Measurements from ENCODE around the gene DDX1. TPM values are rescaled to one million over a fixed set of nuclear protein-coding genes. Genes with fewer than 3 reads are reported as not detected.

Gene DDX1
- total RNA-seq, 4 donors from 2014 or later, result 58.3 to 90.5 (median 60.8) TPM

DNA sequence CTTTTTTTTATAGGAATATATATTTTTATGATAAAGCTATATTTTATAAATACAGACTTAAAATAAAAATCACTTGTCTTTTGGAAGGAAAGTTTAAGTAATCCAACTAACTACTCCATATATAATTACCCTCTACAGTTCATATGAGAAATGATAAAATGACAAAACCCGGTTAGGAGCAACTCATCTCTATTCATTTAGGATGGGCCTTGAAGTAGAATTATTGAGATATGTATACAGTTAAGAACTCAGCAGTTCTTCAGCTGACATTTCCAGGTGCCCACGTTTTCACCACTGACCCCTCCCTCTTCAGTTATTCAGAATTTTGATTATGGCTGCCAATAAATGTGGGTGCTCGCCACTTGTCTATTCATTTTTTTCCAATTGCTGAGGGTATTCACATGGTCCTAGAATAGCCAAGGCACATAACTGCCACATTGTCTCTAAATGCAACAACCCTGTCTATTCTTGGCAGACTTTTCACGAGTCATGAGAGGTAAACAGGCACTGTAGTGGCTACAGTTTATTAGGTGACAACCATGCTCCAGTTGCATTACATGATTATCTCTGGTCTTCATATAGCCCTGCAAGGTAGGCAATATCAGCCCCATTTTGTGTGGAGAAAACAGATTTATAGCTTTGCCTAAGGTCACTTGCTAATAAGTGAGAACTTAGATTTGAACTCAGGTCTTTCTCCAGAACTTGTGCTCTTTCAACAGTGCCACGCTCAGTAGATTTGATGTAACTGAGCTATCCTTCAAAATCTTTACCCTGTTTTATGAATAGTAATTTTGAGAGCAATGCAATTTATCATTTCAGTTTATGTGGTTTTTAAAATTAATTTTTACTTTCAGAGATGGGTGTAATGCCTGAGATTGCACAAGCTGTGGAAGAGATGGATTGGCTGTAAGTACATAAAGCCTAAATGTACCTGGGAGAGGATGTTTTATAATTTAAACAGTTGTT lies 2.9 kb downstream of the DDX1 start:
- H3K27ac ChIP-seq (replicated peaks in 1 of 4), result no peak overlapping the region
- H3K4me1 ChIP-seq, result peaks cover 23 to 34% (median 32%) of the 10 kb centered on the region in 4 donors
- intact Hi-C loops (cut with DNase I), result no loop called here
- H3K27me3 ChIP-seq, result no peaks in the 10 kb centered on the region
- H3K36me3 ChIP-seq, result peaks cover 30 to 47% (median 37%) of the 10 kb centered on the region in 4 donors
- DNase-seq (ENCODE audit: extremely low spot score), result no peak
- 62% methylated on average over 5 of the region's 5 CpGs for WGBS
- no peak overlapping the region for H3K4me3 ChIP-seq
- TF ChIP-seq EP300 (IDR thresholded peaks at IDR 0.05), result no peak
- no peak for TF ChIP-seq POLR2A (IDR thresholded peaks at IDR 0.05; ENCODE audit: low read depth)
- no peak for TF ChIP-seq POLR2AphosphoS5 (IDR thresholded peaks at IDR 0.05)
- TF ChIP-seq, protein P1, sequence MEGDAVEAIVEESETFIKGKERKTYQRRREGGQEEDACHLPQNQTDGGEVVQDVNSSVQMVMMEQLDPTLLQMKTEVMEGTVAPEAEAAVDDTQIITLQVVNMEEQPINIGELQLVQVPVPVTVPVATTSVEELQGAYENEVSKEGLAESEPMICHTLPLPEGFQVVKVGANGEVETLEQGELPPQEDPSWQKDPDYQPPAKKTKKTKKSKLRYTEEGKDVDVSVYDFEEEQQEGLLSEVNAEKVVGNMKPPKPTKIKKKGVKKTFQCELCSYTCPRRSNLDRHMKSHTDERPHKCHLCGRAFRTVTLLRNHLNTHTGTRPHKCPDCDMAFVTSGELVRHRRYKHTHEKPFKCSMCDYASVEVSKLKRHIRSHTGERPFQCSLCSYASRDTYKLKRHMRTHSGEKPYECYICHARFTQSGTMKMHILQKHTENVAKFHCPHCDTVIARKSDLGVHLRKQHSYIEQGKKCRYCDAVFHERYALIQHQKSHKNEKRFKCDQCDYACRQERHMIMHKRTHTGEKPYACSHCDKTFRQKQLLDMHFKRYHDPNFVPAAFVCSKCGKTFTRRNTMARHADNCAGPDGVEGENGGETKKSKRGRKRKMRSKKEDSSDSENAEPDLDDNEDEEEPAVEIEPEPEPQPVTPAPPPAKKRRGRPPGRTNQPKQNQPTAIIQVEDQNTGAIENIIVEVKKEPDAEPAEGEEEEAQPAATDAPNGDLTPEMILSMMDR (IDR thresholded peaks at IDR 0.05), result no peak
- no peaks in the 10 kb centered on the region for H3K9me3 ChIP-seq

DNA sequence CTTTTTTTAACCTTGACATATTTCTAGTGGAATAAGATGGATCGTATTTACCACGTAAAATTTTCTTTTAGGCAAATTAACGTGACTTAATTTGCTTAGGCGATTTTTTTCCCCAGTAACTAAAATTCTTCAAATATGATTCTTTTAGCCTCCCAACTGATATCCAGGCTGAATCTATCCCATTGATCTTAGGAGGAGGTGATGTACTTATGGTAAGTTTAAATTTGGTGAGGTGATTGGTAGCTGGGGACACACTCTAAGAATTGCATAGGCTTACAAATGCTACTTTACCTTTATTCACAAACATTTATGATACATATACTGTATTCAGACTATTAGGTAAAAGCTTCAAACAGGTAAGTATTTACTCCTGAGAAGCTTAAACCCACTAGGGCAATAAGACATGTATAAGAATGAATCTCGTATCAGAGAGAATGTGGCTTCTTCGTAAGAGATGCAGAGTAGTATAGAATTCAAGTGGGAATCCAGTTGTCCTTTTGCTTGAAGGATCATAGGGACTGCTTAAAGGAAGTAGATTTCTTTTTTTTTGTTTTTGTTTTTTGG lies 3.8 kb downstream of the DDX1 start:
- peaks cover 33 to 56% (median 45%) of the 10 kb centered on the region in 4 donors for H3K36me3 ChIP-seq
- intact Hi-C loops (cut with DNase I), result no loop called here
- TF ChIP-seq, protein P1 (IDR thresholded peaks at IDR 0.05), result no peak
- TF ChIP-seq POLR2AphosphoS5 (IDR thresholded peaks at IDR 0.05) (no peak), EP300 (IDR thresholded peaks at IDR 0.05) (no peak), POLR2A (IDR thresholded peaks at IDR 0.05; ENCODE audit: low read depth) (no peak)
- 93% methylated on average over 6 of the region's 6 CpGs for WGBS
- H3K27ac ChIP-seq (replicated peaks in 1 of 4), result no peak overlapping the region
- no peak overlapping the region for H3K4me3 ChIP-seq
- peaks cover 23 to 34% (median 32%) of the 10 kb centered on the region in 4 donors for H3K4me1 ChIP-seq
- no peak for DNase-seq (ENCODE audit: extremely low spot score)
- H3K9me3 ChIP-seq, result no peaks in the 10 kb centered on the region
- no peaks in the 10 kb centered on the region for H3K27me3 ChIP-seq

DNA sequence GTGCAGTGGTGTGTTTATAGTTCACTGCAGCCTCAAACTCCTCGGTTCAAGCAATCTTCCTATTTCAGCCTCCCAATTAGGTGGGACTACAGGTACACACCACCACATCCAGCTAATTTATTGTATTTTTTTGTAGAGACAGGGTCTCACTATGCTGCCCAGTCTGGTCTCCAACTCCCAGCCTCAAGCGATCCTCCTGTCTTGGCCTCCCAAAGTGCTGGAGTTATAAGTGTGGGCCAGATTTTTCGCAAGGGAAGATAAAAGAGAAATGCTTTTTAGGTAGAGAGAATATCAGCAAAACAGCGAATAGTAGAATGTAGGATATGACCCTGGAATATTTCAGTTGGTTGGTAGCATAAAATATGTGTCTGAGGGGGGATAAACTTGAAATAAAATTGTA lies 4.3 kb downstream of the DDX1 start:
- no peak overlapping the region for H3K4me3 ChIP-seq
- H3K27me3 ChIP-seq, result no peaks in the 10 kb centered on the region
- H3K9me3 ChIP-seq, result no peaks in the 10 kb centered on the region
- WGBS, result 96% methylated on average over 4 of the region's 4 CpGs
- no peak for DNase-seq (ENCODE audit: extremely low spot score)
- H3K36me3 ChIP-seq, result peaks cover 39 to 61% (median 50%) of the 10 kb centered on the region in 4 donors
- H3K27ac ChIP-seq (replicated peaks in 1 of 4), result no peak overlapping the region
- intact Hi-C loops (cut with DNase I), result no loop called here
- TF ChIP-seq, protein P1 (IDR thresholded peaks at IDR 0.05), result no peak
- no peak for TF ChIP-seq POLR2A (IDR thresholded peaks at IDR 0.05; ENCODE audit: low read depth)
- no peak for TF ChIP-seq POLR2AphosphoS5 (IDR thresholded peaks at IDR 0.05)
- TF ChIP-seq EP300 (IDR thresholded peaks at IDR 0.05), result no peak
- peaks cover 22 to 32% (median 30%) of the 10 kb centered on the region in 4 donors for H3K4me1 ChIP-seq

DNA sequence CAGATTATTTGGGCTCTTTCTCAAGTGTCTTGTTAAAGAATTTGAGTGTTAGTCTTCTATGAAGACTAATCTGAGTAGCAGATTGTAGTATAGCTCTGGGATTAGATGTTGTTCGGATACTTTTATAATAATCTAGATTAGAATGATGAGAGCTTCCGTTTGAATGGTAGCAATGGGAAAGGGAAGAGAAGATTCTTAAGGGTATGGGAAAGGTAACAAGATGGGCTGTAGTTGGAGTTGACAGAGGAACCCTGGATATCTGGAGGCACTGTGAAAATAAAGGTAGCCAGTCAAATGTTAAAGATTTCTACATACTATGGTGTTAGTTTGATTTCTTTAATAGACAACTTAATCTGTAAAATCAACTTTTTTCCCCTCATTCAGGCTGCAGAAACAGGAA lies 4.7 kb downstream of the DDX1 start:
- no peak overlapping the region for H3K27ac ChIP-seq (replicated peaks in 1 of 4)
- H3K4me1 ChIP-seq, result peaks cover 18 to 28% (median 25%) of the 10 kb centered on the region in 4 donors
- H3K36me3 ChIP-seq, result peaks cover 43 to 65% (median 54%) of the 10 kb centered on the region in 4 donors
- intact Hi-C loops (cut with DNase I), result no loop called here
- no peaks in the 10 kb centered on the region for H3K27me3 ChIP-seq
- TF ChIP-seq, protein P1 (IDR thresholded peaks at IDR 0.05), result no peak
- TF ChIP-seq EP300 (IDR thresholded peaks at IDR 0.05) (no peak), POLR2A (IDR thresholded peaks at IDR 0.05; ENCODE audit: low read depth) (no peak), POLR2AphosphoS5 (IDR thresholded peaks at IDR 0.05) (no peak)
- H3K9me3 ChIP-seq, result no peaks in the 10 kb centered on the region
- no peak for DNase-seq (ENCODE audit: extremely low spot score)
- 85% methylated on average over 2 of the region's 2 CpGs for WGBS
- H3K4me3 ChIP-seq, result no peak overlapping the region

Data from esophagus muscularis mucosa (tissue), 4 donors.